Lung (tissue), 12 donors: ENCODE results near the gene CRLF1. TPM values are rescaled to one million over a fixed set of nuclear protein-coding genes. Genes with fewer than 3 reads are reported as not detected.

Experiments used
- ATAC-seq: fragments of 200-7000 bp; cut with Tn5 transposase; one replicate; pipeline ENCODE4 v1.9.1; 2020; ENCODE audit warnings: moderate number of reproducible peaks; ENCODE audit not compliant: insufficient read depth, low FRiP score
- DNase-seq, 3 donors: peaks; one replicate each; pipeline ENCODE4 v3.0.0-alpha.2; 2013 to 2017
- H3K27ac ChIP-seq, 2 donors: one replicate each; pipeline ENCODE4 v1.5.1; 2013; ENCODE audit warnings: mild to moderate bottlenecking in 2 of 2, moderate library complexity in 2 of 2, control low read depth in 1 of 2, inconsistent platforms in 1 of 2, low read depth in 1 of 2, low read length in 1 of 2
- H3K27me3 ChIP-seq, 3 donors: one replicate each; pipeline ENCODE4 v1.5.1; 2013; ENCODE audit warnings: low read length in 2 of 3; ENCODE audit not compliant: control insufficient read depth in 3 of 3, insufficient read depth in 3 of 3
- H3K36me3 ChIP-seq, 4 donors: one replicate each; pipeline ENCODE4 v1.5.1; 2013; ENCODE audit warnings: low read length in 4 of 4, mild to moderate bottlenecking in 1 of 4, moderate library complexity in 1 of 4; ENCODE audit not compliant: control insufficient read depth in 4 of 4, insufficient read depth in 4 of 4
- H3K4me1 ChIP-seq, 5 donors: one replicate each; pipeline ENCODE4 v1.5.1; 2013; ENCODE audit warnings: low read length in 5 of 5, mild to moderate bottlenecking in 2 of 5, moderate library complexity in 1 of 5; ENCODE audit not compliant: control insufficient read depth in 5 of 5, insufficient read depth in 5 of 5
- H3K4me3 ChIP-seq: one replicate; pipeline ENCODE4 v1.5.1; 2013; ENCODE audit warnings: mild to moderate bottlenecking, control low read depth, moderate library complexity
- H3K9ac ChIP-seq, 2 donors: one replicate each; pipeline ENCODE4 v1.5.1; 2013; ENCODE audit warnings: low read length in 2 of 2, control low read depth in 1 of 2; ENCODE audit not compliant: insufficient read depth in 1 of 2
- H3K9me3 ChIP-seq, 4 donors: one replicate each; pipeline ENCODE4 v1.5.1; 2013; ENCODE audit warnings: low read length in 3 of 4, mild to moderate bottlenecking in 1 of 4, moderate library complexity in 1 of 4; ENCODE audit not compliant: control insufficient read depth in 4 of 4, insufficient read depth in 3 of 4
- WGBS, 2 donors: extraction: QIAGEN DNeasy Blood & Tissue Kit; methylation state at CpG; one replicate each; pipeline ENCODE4 v1.1.7; 2013; 5-methylcytosine and 5-hydroxymethylcytosine counted together
- polyA plus RNA-seq, 2 donors: library from polyadenylated mRNA; stranded (reverse); fragments of 200-250 nt; gene quantifications; one replicate each; pipeline ENCODE4 v1.2.1, GENCODE V29; 2013
- total RNA-seq, 2 donors: library from RNA; depleted of rRNA in 1 of 2; stranded (reverse); fragments of >200 nt in 1 of 2; gene quantifications; one replicate each; pipeline ENCODE4 v1.2.1, GENCODE V29; 2014 to 2021
- TF ChIP-seq, protein P1 (sequence below): IDR thresholded peaks from 2 replicates; pipeline ENCODE4 v1.5.1; 2012; ENCODE audit warnings: mild to moderate bottlenecking; ENCODE audit errors: control extremely low read depth, extremely low read depth
- donor health status: control.
- donor health status: control.
- donor health status: Bipolar disorder and iron deficiency.
- donor health status: healthy.
- donor health status: DM: yes; HTN: yes; CAD: no.

The CRLF1 gene
- total and polyA plus RNA-seq, 4 donors = 12.8 to 48.2 (median 25.1) TPM

GRCh38 chr19:18612051-18612771 lies 5.6 kb upstream of the CRLF1 start:
- no peaks in the 10 kb centered on the region for H3K9me3 ChIP-seq
- no peaks in the 10 kb centered on the region for H3K36me3 ChIP-seq
- DNase-seq (peak in 1 of 3 donors; percentile 12), ATAC-seq (no peak)
- no peak overlapping the region for H3K27ac ChIP-seq
- H3K4me3 ChIP-seq = peak overlapping the region; percentile 18
- TF ChIP-seq, protein P1, sequence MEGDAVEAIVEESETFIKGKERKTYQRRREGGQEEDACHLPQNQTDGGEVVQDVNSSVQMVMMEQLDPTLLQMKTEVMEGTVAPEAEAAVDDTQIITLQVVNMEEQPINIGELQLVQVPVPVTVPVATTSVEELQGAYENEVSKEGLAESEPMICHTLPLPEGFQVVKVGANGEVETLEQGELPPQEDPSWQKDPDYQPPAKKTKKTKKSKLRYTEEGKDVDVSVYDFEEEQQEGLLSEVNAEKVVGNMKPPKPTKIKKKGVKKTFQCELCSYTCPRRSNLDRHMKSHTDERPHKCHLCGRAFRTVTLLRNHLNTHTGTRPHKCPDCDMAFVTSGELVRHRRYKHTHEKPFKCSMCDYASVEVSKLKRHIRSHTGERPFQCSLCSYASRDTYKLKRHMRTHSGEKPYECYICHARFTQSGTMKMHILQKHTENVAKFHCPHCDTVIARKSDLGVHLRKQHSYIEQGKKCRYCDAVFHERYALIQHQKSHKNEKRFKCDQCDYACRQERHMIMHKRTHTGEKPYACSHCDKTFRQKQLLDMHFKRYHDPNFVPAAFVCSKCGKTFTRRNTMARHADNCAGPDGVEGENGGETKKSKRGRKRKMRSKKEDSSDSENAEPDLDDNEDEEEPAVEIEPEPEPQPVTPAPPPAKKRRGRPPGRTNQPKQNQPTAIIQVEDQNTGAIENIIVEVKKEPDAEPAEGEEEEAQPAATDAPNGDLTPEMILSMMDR = no peak
- no peak overlapping the region for H3K9ac ChIP-seq
- H3K27me3 ChIP-seq = peaks cover 0 to 61% (median 51%) of the 10 kb centered on the region in 3 donors
- H3K4me1 ChIP-seq = peaks cover 0 to 16% (median 14%) of the 10 kb centered on the region in 5 donors
- 2% methylated on average over 28 to 30 of the region's 30 CpGs for WGBS, 2 donors

DNA sequence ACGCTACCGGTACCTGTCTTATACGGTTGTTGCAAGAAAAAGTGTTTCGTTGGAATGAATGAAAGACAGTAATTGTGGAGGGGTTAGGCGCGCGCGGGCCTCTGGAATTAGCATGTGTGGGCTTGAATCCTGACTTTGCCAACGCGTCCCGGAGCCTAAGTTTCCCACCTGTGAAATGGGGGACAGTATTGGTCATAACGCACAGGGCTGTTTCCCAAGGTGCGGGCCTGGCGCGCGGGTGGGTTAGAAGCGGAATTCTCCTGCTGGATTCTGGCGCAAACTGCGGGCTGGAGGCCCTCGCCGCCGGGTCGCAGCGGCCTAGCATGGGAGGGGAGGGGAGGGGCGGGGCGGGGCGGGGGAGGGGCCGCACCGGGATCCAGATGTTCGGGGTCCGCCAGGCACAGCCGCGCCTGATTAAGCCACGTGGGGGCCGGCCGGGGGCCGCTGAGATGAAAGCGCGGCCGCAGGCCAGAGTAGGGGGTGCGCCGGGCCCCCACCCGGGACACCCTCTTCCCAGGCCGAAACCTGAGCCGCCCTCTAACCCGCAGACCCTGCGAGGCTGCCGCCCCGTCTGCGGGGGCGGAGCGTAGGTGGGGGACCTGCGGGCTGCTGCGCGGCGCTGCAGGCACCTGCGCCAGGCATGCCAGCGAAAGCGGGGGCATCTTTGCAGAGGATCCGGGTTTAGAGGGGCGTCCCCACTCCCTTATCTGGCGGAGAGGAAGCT lies 4.9 kb upstream of the CRLF1 start:
- TF ChIP-seq, protein P1 = no peak
- peaks cover 0 to 61% (median 51%) of the 10 kb centered on the region in 3 donors for H3K27me3 ChIP-seq
- H3K4me1 ChIP-seq = peaks cover 0 to 16% (median 14%) of the 10 kb centered on the region in 5 donors
- no peak overlapping the region for H3K9ac ChIP-seq
- H3K4me3 ChIP-seq = no peak overlapping the region
- no peak overlapping the region for H3K27ac ChIP-seq
- no peaks in the 10 kb centered on the region for H3K9me3 ChIP-seq
- no peaks in the 10 kb centered on the region for H3K36me3 ChIP-seq
- peak in 2 of 3 donors; percentile 29 to 39 for DNase-seq
- 2% methylated on average over 48 to 62 of the region's 62 CpGs for WGBS, 2 donors
- no peak for ATAC-seq

DNA sequence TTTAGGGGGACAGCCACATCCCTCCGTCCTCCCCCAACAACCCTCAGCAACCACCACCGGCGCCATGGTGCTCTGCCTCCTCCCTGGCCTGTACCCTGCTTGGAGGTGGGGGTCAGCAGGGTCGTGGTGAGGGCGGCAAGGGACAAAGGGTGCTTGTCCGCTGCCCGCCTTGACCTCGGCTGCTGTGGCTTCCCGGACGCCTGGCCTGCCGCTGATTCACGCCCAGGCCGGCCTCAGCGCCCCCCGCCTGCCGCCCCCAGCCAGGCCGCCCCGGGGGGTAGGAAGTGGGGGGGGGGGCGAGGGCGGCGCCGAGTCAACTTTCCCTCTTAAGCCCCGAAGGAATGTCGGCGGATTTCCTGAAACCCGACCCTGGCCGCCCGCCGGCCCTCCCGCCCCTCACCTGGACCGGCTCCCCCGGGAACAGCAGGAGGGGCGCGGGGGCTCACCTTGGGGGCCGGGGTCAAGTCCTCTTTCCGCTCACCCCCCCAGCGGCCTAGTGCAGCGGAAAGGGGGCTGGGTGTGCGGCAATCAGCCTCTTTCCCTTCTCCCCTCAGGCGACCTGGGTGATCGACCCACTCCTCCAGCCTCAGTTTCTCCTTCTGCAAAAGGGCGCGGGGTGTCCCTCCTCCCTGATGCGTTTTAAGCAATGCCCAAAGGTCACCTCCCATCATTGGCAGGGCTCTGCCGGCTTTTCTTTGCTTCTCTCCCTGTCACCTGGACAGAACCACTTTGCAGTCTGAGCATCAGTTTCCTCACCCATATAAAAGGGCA lies 4.1 kb upstream of the CRLF1 start:
- Histone ChIP-seq H3K4me1 (peaks cover 0 to 16% (median 14%) of the 10 kb centered on the region in 5 donors), H3K9me3 (no peaks in the 10 kb centered on the region), H3K27me3 (peaks cover 0 to 61% (median 48%) of the 10 kb centered on the region in 3 donors), H3K9ac (no peak overlapping the region), H3K36me3 (no peaks in the 10 kb centered on the region), H3K4me3 (no peak overlapping the region), H3K27ac (no peak overlapping the region)
- WGBS, 2 donors = 2 to 4% methylated on average over 28 to 45 of the region's 45 CpGs
- TF ChIP-seq, protein P1 = no peak
- DNase-seq = peak in 2 of 3 donors; percentile 56 to 59
- no peak for ATAC-seq
